ENCODE measurements around the gene SNRNP70.
"Not testable (repeated sequence)": the region's sequence is repeated elsewhere in the genome, so short reads cannot be mapped to it uniquely, and the experiment has no call there.

The SNRNP70 gene

GRCh38 chr19:49064768-49065611 is 20.3 kb upstream of the SNRNP70 start, which contains the start of gene NTF4:
NTF4 (minus strand) TSS chr19:49064818; CDS start chr19:49061997, 2,821 bp downstream.
- no peak for DNase-seq

GRCh38 chr19:49065905-49066512 is 19.2 kb upstream of the SNRNP70 start:
- DNase-seq = no peak

DNA sequence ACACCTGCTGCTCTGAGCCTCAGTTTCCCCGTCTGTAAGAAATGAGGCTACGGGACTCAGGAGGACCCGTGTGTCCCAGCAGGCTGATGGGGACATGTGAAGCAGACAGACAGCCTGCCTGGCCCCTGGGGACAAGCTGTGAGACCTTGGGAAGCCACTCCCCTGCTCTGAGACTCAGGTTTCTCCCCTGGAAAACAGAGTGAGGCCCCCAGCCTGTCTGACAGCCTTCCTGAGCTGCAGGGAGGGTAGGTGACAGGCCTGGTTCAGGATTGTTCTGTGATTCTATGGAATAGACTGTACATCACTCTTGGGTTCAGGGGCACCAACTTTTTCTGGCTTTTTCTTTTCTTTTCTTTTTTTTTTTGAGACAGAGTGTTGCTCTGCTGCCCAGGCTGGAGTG is 17.7 kb upstream of the SNRNP70 start:
- no peak for DNase-seq

DNA sequence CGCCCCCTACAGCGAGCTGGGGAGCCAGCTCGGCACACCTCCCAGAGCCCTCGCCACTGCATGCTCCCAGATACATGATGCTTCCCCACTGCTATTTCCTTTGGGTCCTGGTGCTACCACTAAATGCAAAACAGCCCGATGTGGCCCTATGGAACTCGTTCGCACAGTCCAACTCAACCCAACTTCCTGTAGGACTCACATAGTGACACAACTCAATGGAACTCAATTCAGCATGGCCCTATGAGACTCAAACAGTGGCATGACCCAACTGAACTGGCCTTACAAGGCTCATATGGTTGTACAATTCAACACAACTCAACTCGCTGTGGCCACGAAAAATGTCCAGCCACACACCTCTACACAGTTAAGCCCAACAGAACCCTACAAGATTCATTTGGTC is 16.2 kb upstream of the SNRNP70 start:
- DNase-seq = no peak

GRCh38 chr19:49070416-49070815 is 14.8 kb upstream of the SNRNP70 start:
- DNase-seq = no peak

DNA sequence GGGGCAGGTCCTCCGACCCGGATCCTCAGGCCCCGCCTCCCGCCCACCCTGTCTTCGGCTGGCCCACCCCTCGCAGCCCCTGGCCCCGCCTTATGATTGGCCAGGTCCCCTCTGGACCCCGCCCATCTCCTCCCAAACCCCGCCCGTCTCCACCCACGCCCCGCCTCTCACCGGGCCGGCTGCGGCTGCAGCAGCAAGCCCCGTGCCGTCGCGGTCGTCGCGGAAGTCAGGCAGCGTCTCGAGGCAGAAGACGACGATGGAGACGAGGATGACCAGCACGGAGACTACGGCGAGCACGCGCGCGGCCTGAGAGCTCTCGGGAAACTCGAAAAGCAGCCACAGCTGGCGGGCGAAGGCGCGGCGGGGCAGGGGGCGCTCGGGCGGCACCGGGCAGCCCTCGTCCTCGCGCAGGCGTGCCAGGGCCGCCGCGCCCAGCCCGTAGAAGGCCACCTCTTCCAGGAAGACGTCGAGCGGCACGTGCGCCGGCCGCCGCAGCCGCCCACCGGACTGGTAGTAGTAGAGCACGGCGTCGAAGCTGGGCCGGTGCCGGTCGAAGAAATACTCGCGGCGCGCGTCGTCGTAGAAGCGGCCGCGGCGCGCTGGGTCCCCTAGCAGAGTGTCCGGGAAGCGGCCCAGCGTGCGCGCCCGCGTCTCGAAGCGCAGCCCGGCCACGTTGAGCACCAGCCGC is 13.2 kb upstream of the SNRNP70 start:
- no peak for DNase-seq

GRCh38 chr19:49073514-49074378 is 11.5 kb upstream of the SNRNP70 start:
- DNase-seq = no peak

GRCh38 chr19:49074869-49075268 is 10.4 kb upstream of the SNRNP70 start:
- not testable (repeated sequence) for DNase-seq

- DNase-seq = no peak
Measured at GRCh38 chr19:49080392-49080791, 4.9 kb upstream of the SNRNP70 start.

- no peak for DNase-seq
Measured at GRCh38 chr19:49081273-49081672, 4.0 kb upstream of the SNRNP70 start.

DNA sequence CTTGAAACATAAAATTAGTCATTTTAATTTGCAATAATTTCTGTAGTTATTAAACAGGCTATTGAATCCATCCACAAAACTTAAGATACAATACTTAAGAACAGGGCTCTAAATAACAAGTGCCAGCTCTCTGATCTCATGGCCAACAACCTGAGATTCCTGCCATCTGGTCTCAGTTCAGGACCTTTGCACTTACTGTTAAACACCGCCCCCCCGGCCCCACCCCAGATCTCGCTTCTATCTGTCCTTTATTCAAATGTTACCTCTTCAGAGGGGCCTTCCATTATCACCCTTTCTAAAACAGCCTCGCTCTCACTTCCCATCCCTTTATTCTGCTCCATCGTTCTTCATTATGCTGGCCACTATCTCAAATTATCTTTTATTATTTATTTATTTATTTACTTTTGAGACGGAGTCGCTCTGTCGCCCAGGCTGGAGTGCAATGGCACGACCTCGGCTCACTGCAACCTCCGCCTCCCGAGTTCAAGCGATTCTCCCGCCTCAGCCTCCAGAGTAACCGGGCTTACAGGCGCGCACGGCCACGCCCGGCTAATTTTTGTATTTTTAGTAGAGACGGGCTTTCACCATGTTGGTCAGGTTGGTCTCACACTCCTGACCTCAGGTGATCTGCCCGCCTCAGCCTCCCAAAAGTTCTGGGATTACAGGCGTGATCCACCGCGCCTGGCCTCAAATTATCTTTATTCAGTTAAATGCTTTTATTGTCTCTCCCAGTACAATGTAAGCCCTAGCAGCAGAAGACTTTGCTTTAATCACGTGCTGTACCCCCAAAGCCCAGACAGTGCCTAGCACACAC is 838 bp upstream of the SNRNP70 start:
- DNase-seq = no peak

GRCh38 chr19:49085868-49086232 is 599 bp downstream of the SNRNP70 start:
- DNase-seq = no peak

DNA sequence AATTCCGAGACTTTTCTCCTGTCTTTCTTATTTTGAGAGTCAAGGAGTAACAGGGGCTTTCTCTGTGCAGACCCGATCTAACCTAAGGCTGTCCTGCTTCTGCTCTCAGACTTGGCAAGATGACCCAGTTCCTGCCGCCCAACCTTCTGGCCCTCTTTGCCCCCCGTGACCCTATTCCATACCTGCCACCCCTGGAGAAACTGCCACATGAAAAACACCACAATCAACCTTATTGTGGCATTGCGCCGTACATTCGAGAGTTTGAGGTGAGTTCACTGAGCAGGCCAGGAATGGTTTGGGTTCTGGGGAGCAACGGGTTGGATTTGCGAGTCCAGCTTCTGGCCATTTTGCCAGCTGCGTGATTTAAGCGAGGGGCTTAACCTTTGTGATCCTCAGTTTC is 1.0 kb downstream of the SNRNP70 start:
- DNase-seq = no peak

- no peak for DNase-seq
Measured at GRCh38 chr19:49091391-49092038, 6.3 kb downstream of the SNRNP70 start.

DNA sequence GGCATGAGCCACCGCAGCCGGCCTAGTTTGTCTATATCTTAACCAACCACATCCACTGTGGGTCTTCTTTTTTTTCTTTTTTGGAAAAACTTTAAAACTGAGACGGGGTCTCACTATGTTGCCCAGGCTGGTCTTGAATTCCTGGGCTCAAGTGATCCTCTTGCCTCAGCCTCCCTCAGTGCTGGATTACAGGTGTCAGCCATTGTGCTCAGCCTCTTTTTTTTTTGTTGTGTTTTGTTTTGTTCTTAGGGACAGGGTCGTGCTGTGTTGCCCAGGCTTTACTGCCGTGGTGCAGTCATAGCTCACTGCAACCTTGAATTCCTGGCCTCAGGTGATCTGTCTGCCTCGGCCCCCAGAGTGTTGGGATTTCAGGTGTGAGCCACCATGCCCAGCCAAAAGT is 7.4 kb downstream of the SNRNP70 start:
- DNase-seq = no peak

DNA sequence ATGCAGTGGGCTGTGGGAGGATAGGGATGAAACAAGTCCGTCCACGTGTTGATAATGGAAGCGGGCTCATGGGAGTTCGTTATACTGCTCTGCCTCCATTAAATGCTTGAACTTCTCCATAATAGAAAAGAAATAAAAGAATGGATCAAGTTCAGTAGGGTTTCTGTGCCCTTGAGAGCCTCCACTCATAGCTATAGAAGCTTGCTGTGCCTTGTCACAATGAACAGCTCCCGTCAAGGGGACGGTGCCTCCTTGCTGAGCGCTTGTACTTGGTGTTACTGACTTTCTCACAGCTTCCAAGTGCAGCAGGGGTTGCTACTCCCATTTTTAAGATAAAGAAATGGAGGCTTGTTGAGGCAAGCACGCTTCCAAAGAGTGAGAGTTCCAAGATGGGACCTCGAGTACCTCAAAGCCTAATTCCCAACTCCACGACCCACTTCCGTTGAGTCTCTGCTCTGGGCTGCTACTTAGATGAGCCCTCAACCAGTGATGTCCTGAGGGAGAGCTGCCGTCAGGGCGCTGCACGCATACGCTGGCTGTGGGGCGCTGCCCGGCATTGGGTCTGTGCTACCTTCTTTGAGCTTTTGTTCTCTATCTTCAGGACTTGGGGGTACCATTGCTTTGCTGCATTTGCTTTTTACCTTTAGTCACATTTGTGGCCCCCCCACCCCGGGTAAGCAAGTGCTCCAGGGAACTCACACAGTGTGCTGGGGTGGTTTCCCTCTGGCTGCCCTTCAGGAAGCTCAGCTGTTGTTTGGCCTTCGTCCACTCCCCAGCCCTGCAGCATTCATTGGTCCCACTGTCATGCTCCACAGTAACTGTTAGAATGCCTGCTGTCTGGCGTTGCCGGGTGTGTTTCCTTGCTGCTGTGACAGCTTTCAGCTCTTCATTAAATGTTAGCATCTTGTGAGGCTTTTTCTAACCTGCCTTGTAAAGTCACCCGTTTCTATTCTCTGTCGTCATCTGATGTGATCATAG is 9.5 kb downstream of the SNRNP70 start:
- DNase-seq = no peak

GRCh38 chr19:49097453-49098288 is 12.4 kb downstream of the SNRNP70 start:
- DNase-seq = peak; percentile 61

- DNase-seq = no peak
Measured at GRCh38 chr19:49098795-49099194, 13.5 kb downstream of the SNRNP70 start.

- DNase-seq = no peak
Measured at GRCh38 chr19:49101160-49101559, 15.9 kb downstream of the SNRNP70 start.

All from activated effector memory CD4-positive, alpha-beta T cell treated with Interleukin-2 at 50 U/mL for 16 hours (primary cell).